Body of pancreas (tissue), 4 donors: ENCODE data around the gene PARL.

ENCODE experiments used
- POLR2A ChIP-seq, 3 donors: fragments of 450-650 bp; IDR thresholded peaks; one replicate each; pipeline ENCODE4 v1.6.1; 2016; ENCODE audit warnings: antibody characterized with exemption in 3 of 3, mild to moderate bottlenecking in 2 of 3
- TF ChIP-seq, protein P1 (sequence below), 7 experiments: fragments of 450-650 bp in 4 of 7; fragments of 200-600 bp in 3 of 7; sonication (generic) in 3 of 7; IDR thresholded peaks; one replicate each; pipeline ENCODE4 v1.5.1; 2016 to 2019; ENCODE audit warnings: antibody characterized with exemption in 7 of 7

DNA sequence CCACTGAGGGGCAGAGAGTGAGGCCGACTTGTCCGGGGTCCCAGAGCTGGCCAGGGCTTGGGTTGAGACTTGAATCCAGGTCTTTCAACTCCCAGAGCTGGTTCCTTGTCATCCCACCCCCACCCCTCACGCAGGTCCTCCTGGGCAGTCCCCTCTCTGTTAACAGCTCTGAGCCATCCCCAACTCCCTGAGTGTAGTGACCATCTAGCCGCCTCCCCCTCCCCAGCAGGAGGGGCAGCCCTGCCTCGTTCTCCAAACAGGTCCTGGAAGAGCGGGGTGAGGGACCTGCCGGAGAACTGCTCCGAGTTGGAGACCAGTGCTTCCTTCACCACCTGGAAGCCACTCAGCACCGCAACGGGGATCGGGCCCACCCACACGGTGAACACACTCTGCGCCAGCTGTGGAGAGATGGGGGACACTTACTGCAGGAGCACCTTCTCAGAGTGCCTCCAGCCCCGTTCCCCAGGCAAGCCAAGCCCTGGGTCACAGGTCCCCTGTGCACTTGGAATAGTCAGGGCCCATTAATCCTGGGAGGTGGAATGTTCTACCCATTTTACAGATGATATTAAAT, 24.4 kb upstream of the PARL start:
- no peak for TF ChIP-seq POLR2A (IDR thresholded peaks at IDR 0.05)
- TF ChIP-seq, protein P1, sequence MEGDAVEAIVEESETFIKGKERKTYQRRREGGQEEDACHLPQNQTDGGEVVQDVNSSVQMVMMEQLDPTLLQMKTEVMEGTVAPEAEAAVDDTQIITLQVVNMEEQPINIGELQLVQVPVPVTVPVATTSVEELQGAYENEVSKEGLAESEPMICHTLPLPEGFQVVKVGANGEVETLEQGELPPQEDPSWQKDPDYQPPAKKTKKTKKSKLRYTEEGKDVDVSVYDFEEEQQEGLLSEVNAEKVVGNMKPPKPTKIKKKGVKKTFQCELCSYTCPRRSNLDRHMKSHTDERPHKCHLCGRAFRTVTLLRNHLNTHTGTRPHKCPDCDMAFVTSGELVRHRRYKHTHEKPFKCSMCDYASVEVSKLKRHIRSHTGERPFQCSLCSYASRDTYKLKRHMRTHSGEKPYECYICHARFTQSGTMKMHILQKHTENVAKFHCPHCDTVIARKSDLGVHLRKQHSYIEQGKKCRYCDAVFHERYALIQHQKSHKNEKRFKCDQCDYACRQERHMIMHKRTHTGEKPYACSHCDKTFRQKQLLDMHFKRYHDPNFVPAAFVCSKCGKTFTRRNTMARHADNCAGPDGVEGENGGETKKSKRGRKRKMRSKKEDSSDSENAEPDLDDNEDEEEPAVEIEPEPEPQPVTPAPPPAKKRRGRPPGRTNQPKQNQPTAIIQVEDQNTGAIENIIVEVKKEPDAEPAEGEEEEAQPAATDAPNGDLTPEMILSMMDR (IDR thresholded peaks at IDR 0.05), result no peak
